Panc1 (cell line): ENCODE data around the gene VPS13A.

Experiments
- POLR2AphosphoS5 ChIP-seq: IDR thresholded peaks from 2 replicates; pipeline ENCODE4 v1.6.1; 2012; ENCODE audit warnings: mild to moderate bottlenecking, low read depth, low read length, moderate library complexity
- SIN3A ChIP-seq: IDR thresholded peaks from 2 replicates; pipeline ENCODE4 v1.6.1; 2012; ENCODE audit warnings: low read depth, mild to moderate bottlenecking, low read length, moderate library complexity, borderline replicate concordance; ENCODE audit not compliant: insufficient read depth
- TF ChIP-seq, protein P1 (sequence below): fragments of 450-650 bp; IDR thresholded peaks from 2 replicates; pipeline ENCODE4 v1.5.1; 2017; ENCODE audit warnings: mild to moderate bottlenecking
- TF ChIP-seq, protein P2 (sequence below), 2 experiments: IDR thresholded peaks; 2 replicates each; pipeline ENCODE4 v1.6.1; 2011 to 2012; ENCODE audit warnings: low read depth in 2 of 2, control low read depth in 1 of 2, low read length in 1 of 2, mild to moderate bottlenecking in 1 of 2, moderate library complexity in 1 of 2; ENCODE audit not compliant: insufficient read depth in 1 of 2

DNA sequence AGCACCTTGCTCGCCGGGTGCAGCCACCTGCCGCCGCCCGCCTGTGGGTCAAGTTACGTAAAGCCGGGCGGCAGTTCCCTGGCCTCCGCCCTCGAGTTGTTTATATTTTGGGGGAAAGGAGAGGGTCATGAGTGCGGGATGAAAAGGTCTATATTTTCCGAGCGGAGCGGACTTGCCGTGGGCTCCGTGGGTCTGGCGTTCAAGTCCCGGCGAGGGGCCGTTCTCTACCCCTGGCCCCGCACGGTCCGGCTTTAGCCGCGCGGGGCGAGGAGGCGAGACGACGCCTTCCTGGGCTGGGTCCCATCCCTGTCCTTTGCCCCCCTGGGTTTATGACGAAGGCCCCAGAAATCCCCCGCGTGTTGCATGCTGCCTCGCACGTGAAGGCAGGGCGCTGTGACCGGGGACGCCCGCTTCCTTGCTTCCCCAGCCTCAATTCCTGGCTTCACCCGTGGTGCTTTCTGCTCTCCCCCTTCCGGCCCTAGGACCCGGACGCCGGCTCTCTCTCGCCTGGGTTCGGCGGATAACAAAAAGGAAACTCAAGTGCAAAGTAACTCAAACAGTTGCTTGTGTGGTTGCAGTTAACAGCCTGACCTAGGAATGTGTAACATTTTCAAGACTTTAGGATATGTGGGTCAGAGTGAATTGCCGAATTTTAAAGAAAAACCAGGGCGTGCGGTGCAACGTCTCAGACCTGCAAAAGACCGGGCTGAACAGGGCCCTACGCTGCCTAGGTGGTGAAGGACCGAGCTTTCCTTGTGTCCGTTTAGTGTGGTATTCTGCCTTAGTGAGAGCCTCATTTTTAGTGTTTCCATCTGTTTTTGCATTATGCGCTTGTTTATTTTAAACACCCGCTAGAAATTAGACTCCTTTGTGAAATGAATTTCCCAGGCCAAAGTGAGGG lies 810 bp downstream of the VPS13A start:
- TF ChIP-seq, protein P1, sequence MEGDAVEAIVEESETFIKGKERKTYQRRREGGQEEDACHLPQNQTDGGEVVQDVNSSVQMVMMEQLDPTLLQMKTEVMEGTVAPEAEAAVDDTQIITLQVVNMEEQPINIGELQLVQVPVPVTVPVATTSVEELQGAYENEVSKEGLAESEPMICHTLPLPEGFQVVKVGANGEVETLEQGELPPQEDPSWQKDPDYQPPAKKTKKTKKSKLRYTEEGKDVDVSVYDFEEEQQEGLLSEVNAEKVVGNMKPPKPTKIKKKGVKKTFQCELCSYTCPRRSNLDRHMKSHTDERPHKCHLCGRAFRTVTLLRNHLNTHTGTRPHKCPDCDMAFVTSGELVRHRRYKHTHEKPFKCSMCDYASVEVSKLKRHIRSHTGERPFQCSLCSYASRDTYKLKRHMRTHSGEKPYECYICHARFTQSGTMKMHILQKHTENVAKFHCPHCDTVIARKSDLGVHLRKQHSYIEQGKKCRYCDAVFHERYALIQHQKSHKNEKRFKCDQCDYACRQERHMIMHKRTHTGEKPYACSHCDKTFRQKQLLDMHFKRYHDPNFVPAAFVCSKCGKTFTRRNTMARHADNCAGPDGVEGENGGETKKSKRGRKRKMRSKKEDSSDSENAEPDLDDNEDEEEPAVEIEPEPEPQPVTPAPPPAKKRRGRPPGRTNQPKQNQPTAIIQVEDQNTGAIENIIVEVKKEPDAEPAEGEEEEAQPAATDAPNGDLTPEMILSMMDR = no peak
- TF ChIP-seq POLR2AphosphoS5 = no peak
- TF ChIP-seq, protein P2, sequence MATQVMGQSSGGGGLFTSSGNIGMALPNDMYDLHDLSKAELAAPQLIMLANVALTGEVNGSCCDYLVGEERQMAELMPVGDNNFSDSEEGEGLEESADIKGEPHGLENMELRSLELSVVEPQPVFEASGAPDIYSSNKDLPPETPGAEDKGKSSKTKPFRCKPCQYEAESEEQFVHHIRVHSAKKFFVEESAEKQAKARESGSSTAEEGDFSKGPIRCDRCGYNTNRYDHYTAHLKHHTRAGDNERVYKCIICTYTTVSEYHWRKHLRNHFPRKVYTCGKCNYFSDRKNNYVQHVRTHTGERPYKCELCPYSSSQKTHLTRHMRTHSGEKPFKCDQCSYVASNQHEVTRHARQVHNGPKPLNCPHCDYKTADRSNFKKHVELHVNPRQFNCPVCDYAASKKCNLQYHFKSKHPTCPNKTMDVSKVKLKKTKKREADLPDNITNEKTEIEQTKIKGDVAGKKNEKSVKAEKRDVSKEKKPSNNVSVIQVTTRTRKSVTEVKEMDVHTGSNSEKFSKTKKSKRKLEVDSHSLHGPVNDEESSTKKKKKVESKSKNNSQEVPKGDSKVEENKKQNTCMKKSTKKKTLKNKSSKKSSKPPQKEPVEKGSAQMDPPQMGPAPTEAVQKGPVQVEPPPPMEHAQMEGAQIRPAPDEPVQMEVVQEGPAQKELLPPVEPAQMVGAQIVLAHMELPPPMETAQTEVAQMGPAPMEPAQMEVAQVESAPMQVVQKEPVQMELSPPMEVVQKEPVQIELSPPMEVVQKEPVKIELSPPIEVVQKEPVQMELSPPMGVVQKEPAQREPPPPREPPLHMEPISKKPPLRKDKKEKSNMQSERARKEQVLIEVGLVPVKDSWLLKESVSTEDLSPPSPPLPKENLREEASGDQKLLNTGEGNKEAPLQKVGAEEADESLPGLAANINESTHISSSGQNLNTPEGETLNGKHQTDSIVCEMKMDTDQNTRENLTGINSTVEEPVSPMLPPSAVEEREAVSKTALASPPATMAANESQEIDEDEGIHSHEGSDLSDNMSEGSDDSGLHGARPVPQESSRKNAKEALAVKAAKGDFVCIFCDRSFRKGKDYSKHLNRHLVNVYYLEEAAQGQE (IDR thresholded peaks at IDR 0.05; ENCODE audit: insufficient read depth in 1 of 2, low read depth in 2 of 2, low read length in 1 of 2) = no peak
- TF ChIP-seq SIN3A = no peak
